Measurements from ENCODE around the gene URGCP. TPM values are rescaled to one million over a fixed set of nuclear protein-coding genes. Genes with fewer than 3 reads are reported as not detected.

URGCP gene
- total and polyA plus RNA-seq, 5 donors from 2014 or later = 14.6 to 31.0 (median 21.0) TPM

- Histone ChIP-seq H3K4me3 (ENCODE audit: low read depth, low read length) (no peak overlapping the region), H3K36me3 (ENCODE audit: control insufficient read depth, insufficient read depth, low read length) (no peaks in the 10 kb centered on the region), H3K27ac (ENCODE audit: insufficient read depth, low read length, poor library complexity, severe bottlenecking) (no peak overlapping the region), H3K4me1 (ENCODE audit: control insufficient read depth, insufficient read depth, low read length, poor library complexity, severe bottlenecking) (no peaks in the 10 kb centered on the region), H3K9me3 (ENCODE audit: control insufficient read depth in 2 of 2, low read length in 2 of 2) (no peaks in the 10 kb centered on the region), H3K27me3 (ENCODE audit: control insufficient read depth, insufficient read depth, low read length) (no peaks in the 10 kb centered on the region)
- H3K4me3 Mint-ChIP-seq = no peak overlapping the region
- no peaks in the 10 kb centered on the region for H3K36me3 Mint-ChIP-seq
- H3K4me1 Mint-ChIP-seq = no peaks in the 10 kb centered on the region
- DNase-seq (no peak), ATAC-seq (ENCODE audit: low read depth in 2 of 2) (no peak)
- peaks cover 8% of the 10 kb centered on the region for H3K27me3 Mint-ChIP-seq
- peaks cover 0 to 2% (median 0%) of the 10 kb centered on the region in 7 donors for H3K9me3 Mint-ChIP-seq
- H3K27ac Mint-ChIP-seq = no peak overlapping the region
These were observed 50.1 kb downstream of the URGCP start for GRCh38 chr7:43856316-43856715.

GRCh38 chr7:43855176-43855575 is 51.2 kb downstream of the URGCP start:
- Histone ChIP-seq H3K36me3 (ENCODE audit: control insufficient read depth, insufficient read depth, low read length) (no peaks in the 10 kb centered on the region), H3K9me3 (ENCODE audit: control insufficient read depth in 2 of 2, low read length in 2 of 2) (no peaks in the 10 kb centered on the region), H3K4me3 (ENCODE audit: low read depth, low read length) (no peak overlapping the region), H3K4me1 (ENCODE audit: control insufficient read depth, insufficient read depth, low read length, poor library complexity, severe bottlenecking) (no peaks in the 10 kb centered on the region), H3K27me3 (ENCODE audit: control insufficient read depth, insufficient read depth, low read length) (no peaks in the 10 kb centered on the region), H3K27ac (ENCODE audit: insufficient read depth, low read length, poor library complexity, severe bottlenecking) (no peak overlapping the region)
- H3K36me3 Mint-ChIP-seq = no peaks in the 10 kb centered on the region
- H3K4me1 Mint-ChIP-seq = no peaks in the 10 kb centered on the region
- H3K27me3 Mint-ChIP-seq = peaks cover 4% of the 10 kb centered on the region
- no peak overlapping the region for H3K4me3 Mint-ChIP-seq
- peaks cover 0 to 2% (median 0%) of the 10 kb centered on the region in 7 donors for H3K9me3 Mint-ChIP-seq
- H3K27ac Mint-ChIP-seq = no peak overlapping the region
- DNase-seq = no peak
- ATAC-seq (ENCODE audit: low read depth in 2 of 2) = no peak

- H3K27me3 ChIP-seq (ENCODE audit: control insufficient read depth, insufficient read depth, low read length) = no peaks in the 10 kb centered on the region
- no peaks in the 10 kb centered on the region for H3K9me3 ChIP-seq (ENCODE audit: control insufficient read depth in 2 of 2, low read length in 2 of 2)
- no peak for ATAC-seq (ENCODE audit: low read depth in 2 of 2)
- H3K4me1 ChIP-seq (ENCODE audit: control insufficient read depth, insufficient read depth, low read length, poor library complexity, severe bottlenecking) = no peaks in the 10 kb centered on the region
- H3K4me3 Mint-ChIP-seq = no peak overlapping the region
- H3K27me3 Mint-ChIP-seq = peaks cover 4% of the 10 kb centered on the region
- H3K4me1 Mint-ChIP-seq = no peaks in the 10 kb centered on the region
- no peaks in the 10 kb centered on the region for H3K36me3 ChIP-seq (ENCODE audit: control insufficient read depth, insufficient read depth, low read length)
- H3K27ac ChIP-seq (ENCODE audit: insufficient read depth, low read length, poor library complexity, severe bottlenecking) = no peak overlapping the region
- peaks cover 0 to 2% (median 0%) of the 10 kb centered on the region in 7 donors for H3K9me3 Mint-ChIP-seq
- H3K27ac Mint-ChIP-seq = peak overlapping the region in 2 of 3 donors; percentile 11 to 50
- no peaks in the 10 kb centered on the region for H3K36me3 Mint-ChIP-seq
- no peak for DNase-seq
- no peak overlapping the region for H3K4me3 ChIP-seq (ENCODE audit: low read depth, low read length)
These were observed 54.6 kb downstream of the URGCP start for GRCh38 chr7:43851805-43852204.

GRCh38 chr7:43850348-43851116 is 55.9 kb downstream of the URGCP start:
- H3K4me1 Mint-ChIP-seq = no peaks in the 10 kb centered on the region
- H3K9me3 ChIP-seq (ENCODE audit: control insufficient read depth in 2 of 2, low read length in 2 of 2) = no peaks in the 10 kb centered on the region
- H3K36me3 ChIP-seq (ENCODE audit: control insufficient read depth, insufficient read depth, low read length) = no peaks in the 10 kb centered on the region
- peaks cover 4% of the 10 kb centered on the region for H3K27me3 Mint-ChIP-seq
- H3K27me3 ChIP-seq (ENCODE audit: control insufficient read depth, insufficient read depth, low read length) = no peaks in the 10 kb centered on the region
- H3K36me3 Mint-ChIP-seq = no peaks in the 10 kb centered on the region
- DNase-seq (no peak), ATAC-seq (ENCODE audit: low read depth in 2 of 2) (no peak)
- H3K4me3 Mint-ChIP-seq = no peak overlapping the region
- H3K9me3 Mint-ChIP-seq = peaks cover 0 to 2% (median 0%) of the 10 kb centered on the region in 7 donors
- H3K27ac ChIP-seq (ENCODE audit: insufficient read depth, low read length, poor library complexity, severe bottlenecking) = no peak overlapping the region
- H3K4me3 ChIP-seq (ENCODE audit: low read depth, low read length) = no peak overlapping the region
- H3K27ac Mint-ChIP-seq = no peak overlapping the region
- H3K4me1 ChIP-seq (ENCODE audit: control insufficient read depth, insufficient read depth, low read length, poor library complexity, severe bottlenecking) = no peaks in the 10 kb centered on the region

GRCh38 chr7:43849047-43849446 is 57.3 kb downstream of the URGCP start:
- H3K27ac ChIP-seq (ENCODE audit: insufficient read depth, low read length, poor library complexity, severe bottlenecking) = no peak overlapping the region
- no peaks in the 10 kb centered on the region for H3K9me3 ChIP-seq (ENCODE audit: control insufficient read depth in 2 of 2, low read length in 2 of 2)
- no peaks in the 10 kb centered on the region for H3K36me3 ChIP-seq (ENCODE audit: control insufficient read depth, insufficient read depth, low read length)
- Mint-ChIP-seq H3K27me3 (peaks cover 4% of the 10 kb centered on the region), H3K36me3 (no peaks in the 10 kb centered on the region), H3K4me1 (no peaks in the 10 kb centered on the region), H3K4me3 (no peak overlapping the region), H3K27ac (no peak overlapping the region), H3K9me3 (no peaks in the 10 kb centered on the region)
- H3K4me3 ChIP-seq (ENCODE audit: low read depth, low read length) = no peak overlapping the region
- no peaks in the 10 kb centered on the region for H3K27me3 ChIP-seq (ENCODE audit: control insufficient read depth, insufficient read depth, low read length)
- DNase-seq (no peak), ATAC-seq (ENCODE audit: low read depth in 2 of 2) (no peak)
- no peaks in the 10 kb centered on the region for H3K4me1 ChIP-seq (ENCODE audit: control insufficient read depth, insufficient read depth, low read length, poor library complexity, severe bottlenecking)

- H3K27ac Mint-ChIP-seq = no peak overlapping the region
- H3K36me3 Mint-ChIP-seq = no peaks in the 10 kb centered on the region
- no peak overlapping the region for H3K4me3 Mint-ChIP-seq
- H3K9me3 Mint-ChIP-seq = no peaks in the 10 kb centered on the region
- H3K27me3 Mint-ChIP-seq = peaks cover 9% of the 10 kb centered on the region
- Histone ChIP-seq H3K27me3 (ENCODE audit: control insufficient read depth, insufficient read depth, low read length) (no peaks in the 10 kb centered on the region), H3K4me1 (ENCODE audit: control insufficient read depth, insufficient read depth, low read length, poor library complexity, severe bottlenecking) (no peaks in the 10 kb centered on the region), H3K36me3 (ENCODE audit: control insufficient read depth, insufficient read depth, low read length) (no peaks in the 10 kb centered on the region), H3K9me3 (ENCODE audit: control insufficient read depth in 2 of 2, low read length in 2 of 2) (no peaks in the 10 kb centered on the region), H3K4me3 (ENCODE audit: low read depth, low read length) (no peak overlapping the region), H3K27ac (ENCODE audit: insufficient read depth, low read length, poor library complexity, severe bottlenecking) (no peak overlapping the region)
- ATAC-seq (ENCODE audit: low read depth in 2 of 2) = no peak
- H3K4me1 Mint-ChIP-seq = no peaks in the 10 kb centered on the region
- DNase-seq = no peak
These were observed 58.9 kb downstream of the URGCP start for GRCh38 chr7:43847496-43847895.

- Histone ChIP-seq H3K9me3 (ENCODE audit: control insufficient read depth in 2 of 2, low read length in 2 of 2) (no peaks in the 10 kb centered on the region), H3K4me1 (ENCODE audit: control insufficient read depth, insufficient read depth, low read length, poor library complexity, severe bottlenecking) (no peaks in the 10 kb centered on the region), H3K36me3 (ENCODE audit: control insufficient read depth, insufficient read depth, low read length) (no peaks in the 10 kb centered on the region), H3K4me3 (ENCODE audit: low read depth, low read length) (no peak overlapping the region), H3K27ac (ENCODE audit: insufficient read depth, low read length, poor library complexity, severe bottlenecking) (no peak overlapping the region), H3K27me3 (ENCODE audit: control insufficient read depth, insufficient read depth, low read length) (peaks cover 1% of the 10 kb centered on the region)
- no peak for DNase-seq
- no peaks in the 10 kb centered on the region for H3K9me3 Mint-ChIP-seq
- no peaks in the 10 kb centered on the region for H3K36me3 Mint-ChIP-seq
- peaks cover 6% of the 10 kb centered on the region for H3K27me3 Mint-ChIP-seq
- no peak for ATAC-seq (ENCODE audit: low read depth in 2 of 2)
- no peak overlapping the region for H3K27ac Mint-ChIP-seq
- H3K4me1 Mint-ChIP-seq = no peaks in the 10 kb centered on the region
- H3K4me3 Mint-ChIP-seq = no peak overlapping the region
These were observed 61.7 kb downstream of the URGCP start for GRCh38 chr7:43844662-43845061.

GRCh38 chr7:43844257-43844656 is 62.1 kb downstream of the URGCP start:
- H3K36me3 ChIP-seq (ENCODE audit: control insufficient read depth, insufficient read depth, low read length) = no peaks in the 10 kb centered on the region
- no peaks in the 10 kb centered on the region for H3K9me3 Mint-ChIP-seq
- no peaks in the 10 kb centered on the region for H3K36me3 Mint-ChIP-seq
- ATAC-seq (ENCODE audit: low read depth in 2 of 2) (no peak), DNase-seq (no peak)
- H3K9me3 ChIP-seq (ENCODE audit: control insufficient read depth in 2 of 2, low read length in 2 of 2) = no peaks in the 10 kb centered on the region
- no peaks in the 10 kb centered on the region for H3K4me1 Mint-ChIP-seq
- H3K4me1 ChIP-seq (ENCODE audit: control insufficient read depth, insufficient read depth, low read length, poor library complexity, severe bottlenecking) = no peaks in the 10 kb centered on the region
- H3K4me3 ChIP-seq (ENCODE audit: low read depth, low read length) = no peak overlapping the region
- no peak overlapping the region for H3K27ac ChIP-seq (ENCODE audit: insufficient read depth, low read length, poor library complexity, severe bottlenecking)
- H3K27me3 Mint-ChIP-seq = peaks cover 6% of the 10 kb centered on the region
- peaks cover 1% of the 10 kb centered on the region for H3K27me3 ChIP-seq (ENCODE audit: control insufficient read depth, insufficient read depth, low read length)
- no peak overlapping the region for H3K27ac Mint-ChIP-seq
- no peak overlapping the region for H3K4me3 Mint-ChIP-seq

All from CD4-positive, CD25-positive, alpha-beta regulatory T cell (primary cell).